Measurements from ENCODE around the gene PRPF18.

PRPF18 gene

GRCh38 chr10:13671904-13672303 is 85.1 kb downstream of the PRPF18 start:
- DNase-seq = no peak

- no peak for DNase-seq
Measured at GRCh38 chr10:13672548-13672947, 85.8 kb downstream of the PRPF18 start.

- no peak for DNase-seq
Measured at GRCh38 chr10:13673156-13673555, 86.4 kb downstream of the PRPF18 start.

- peak; percentile 78 for DNase-seq
Measured at GRCh38 chr10:13674645-13675588, 88.2 kb downstream of the PRPF18 start.

- DNase-seq = no peak
Measured at GRCh38 chr10:13678101-13678843, 91.5 kb downstream of the PRPF18 start.

Measured in femur (tissue), 1 donor.